Fibroblast of pulmonary artery (primary cell): ENCODE measurements around the gene FGF2.
"Not testable (repeated sequence)": the region's sequence is repeated elsewhere in the genome, so short reads cannot be mapped to it uniquely, and the experiment has no call there.

Experiments
- DNase-seq: peaks from one replicate; pipeline ENCODE4 v3.0.0-alpha.2; 2010; ENCODE audit warnings: low read depth
- H3K4me3 ChIP-seq: replicated peaks from 2 replicates; pipeline ENCODE4 v1.5.1; 2011; ENCODE audit warnings: low read depth, mild to moderate bottlenecking, control low read depth, low read length, moderate library complexity
- CTCF ChIP-seq: IDR thresholded peaks from 2 replicates; pipeline ENCODE4 v1.5.1; 2011; ENCODE audit warnings: mild to moderate bottlenecking, control low read depth, low read length, inconsistent platforms; ENCODE audit errors: missing control alignments

FGF2 gene

GRCh38 chr4:122858705-122859104 lies 32.1 kb downstream of the FGF2 start:
- no peak for TF ChIP-seq CTCF
- DNase-seq = no peak
- no peak overlapping the region for H3K4me3 ChIP-seq

- DNase-seq = no peak
- H3K4me3 ChIP-seq = no peak overlapping the region
- no peak for TF ChIP-seq CTCF
Measured at GRCh38 chr4:122861172-122861943, 34.7 kb downstream of the FGF2 start.

- no peak overlapping the region for H3K4me3 ChIP-seq
- no peak for TF ChIP-seq CTCF
- DNase-seq = no peak
Measured at GRCh38 chr4:122863639-122864038, 37.0 kb downstream of the FGF2 start.

GRCh38 chr4:122865425-122865824 lies 38.8 kb downstream of the FGF2 start:
- H3K4me3 ChIP-seq = no peak overlapping the region
- TF ChIP-seq CTCF = no peak
- peak; percentile 31 for DNase-seq

GRCh38 chr4:122868235-122868634 lies 41.6 kb downstream of the FGF2 start:
- not testable (repeated sequence) for DNase-seq, H3K4me3 ChIP-seq

- TF ChIP-seq CTCF = no peak
- no peak overlapping the region for H3K4me3 ChIP-seq
- DNase-seq = no peak
Measured at GRCh38 chr4:122873146-122873545, 46.5 kb downstream of the FGF2 start.

GRCh38 chr4:122873821-122874593 lies 47.4 kb downstream of the FGF2 start:
- H3K4me3 ChIP-seq = no peak overlapping the region
- peak; percentile 93 for DNase-seq
- TF ChIP-seq CTCF = no peak
